Right cardiac atrium (tissue), 5 donors: ENCODE measurements around the gene TTF2. TPM values are rescaled to one million over a fixed set of nuclear protein-coding genes. Genes with fewer than 3 reads are reported as not detected.

Experiments
- ATAC-seq, 2 donors: fragments of 200-7000 bp; cut with Tn5 transposase; one replicate each; pipeline versions ENCODE4 v1.8.0 to v1.9.1; 2020; ENCODE audit warnings: moderate library complexity in 2 of 2, mild to moderate bottlenecking in 1 of 2
- DNase-seq, 3 donors: peaks; one replicate each; pipeline ENCODE4 v3.0.0-alpha.2; 2020
- H3K27ac ChIP-seq: one replicate; pipeline ENCODE4 v1.5.1; 2013; ENCODE audit warnings: mild to moderate bottlenecking, low read length, control low read depth, moderate library complexity
- H3K27me3 ChIP-seq: one replicate; pipeline ENCODE4 v1.6.1; 2013; ENCODE audit not compliant: control insufficient read depth, insufficient read depth
- H3K4me1 ChIP-seq: one replicate; pipeline ENCODE4 v1.6.1; 2013; ENCODE audit warnings: low read length; ENCODE audit not compliant: control insufficient read depth, insufficient read depth
- H3K4me3 ChIP-seq: one replicate; pipeline ENCODE4 v1.5.1; 2013; ENCODE audit warnings: low read length, control low read depth
- H3K9me3 ChIP-seq: one replicate; pipeline ENCODE4 v1.6.1; 2013; ENCODE audit warnings: low read length; ENCODE audit not compliant: control insufficient read depth
- WGBS: extraction: QIAGEN DNeasy Blood & Tissue Kit; methylation state at CpG from one replicate; pipeline ENCODE4 v1.1.7; 2013; 5-methylcytosine and 5-hydroxymethylcytosine counted together
- intact Hi-C, 4 donors: fragments of 100-400 bp; cut with DNase I; formaldehyde crosslinking; loops; one replicate each; pipeline versions ENCODE4 v1.11.0 to v1.14.0; 2022 to 2023
- long read RNA-seq, 4 donors: library from polyadenylated mRNA; unstranded; transcript quantifications; one replicate each; pipeline ENCODE4 v2.0.0, GENCODE V29; 2020 to 2021
- polyA plus RNA-seq: library from polyadenylated mRNA; stranded (reverse); fragments of 200-250 nt; gene quantifications from one replicate; pipeline ENCODE4 v1.2.3, GENCODE V29; 2013
- total RNA-seq, 4 donors: library from RNA; stranded (reverse); fragmentation: NEBNext Ultra II Directional; extraction: Animal tissue kit (Norgen Biotek cat#: 25700); gene quantifications; one replicate each; pipeline ENCODE4 v1.2.1, GENCODE V29; 2021
- donor health status: healthy with polysubstance abuse.
- donor health status: DM: no; HTN: yes; CAD: no.
- donor health status: DM: no; HTN: no; CAD: no.
- donor health status: DM: no; HTN: yes; CAD: no; lungs with severe emphysema.
- donor health status: DM: yes; HTN: yes; CAD: no.

Gene TTF2
- total RNA-seq: 10 to 100 TPM in 1 of 4 donors, 1 to 10 TPM in 3; 8.7 to 10.6 (median 9.2) TPM
- 2.1 TPM for polyA plus RNA-seq
- long read RNA-seq, donor 1, full-length matches to known transcripts: 3 of 14 reads
- long read RNA-seq, donor 1, partial matches to known transcripts: 6 of 14 reads
- long read RNA-seq, donor 1, other reads (novel, unspliced or antisense): 5 of 14 reads
- long read RNA-seq, donor 2, full-length matches to known transcripts: 2 of 3 reads
- long read RNA-seq, donor 2, partial matches to known transcripts: 0 of 3 reads
- long read RNA-seq, donor 2, other reads (novel, unspliced or antisense): 1 of 3 reads
- long read RNA-seq, donor 3, full-length matches to known transcripts: 8 of 22 reads
- long read RNA-seq, donor 3, partial matches to known transcripts: 8 of 22 reads
- long read RNA-seq, donor 3, other reads (novel, unspliced or antisense): 6 of 22 reads
- long read RNA-seq, donor 4, partial matches to known transcripts: 2 of 3 reads
- long read RNA-seq, donor 4, other reads (novel, unspliced or antisense): 1 of 3 reads

DNA sequence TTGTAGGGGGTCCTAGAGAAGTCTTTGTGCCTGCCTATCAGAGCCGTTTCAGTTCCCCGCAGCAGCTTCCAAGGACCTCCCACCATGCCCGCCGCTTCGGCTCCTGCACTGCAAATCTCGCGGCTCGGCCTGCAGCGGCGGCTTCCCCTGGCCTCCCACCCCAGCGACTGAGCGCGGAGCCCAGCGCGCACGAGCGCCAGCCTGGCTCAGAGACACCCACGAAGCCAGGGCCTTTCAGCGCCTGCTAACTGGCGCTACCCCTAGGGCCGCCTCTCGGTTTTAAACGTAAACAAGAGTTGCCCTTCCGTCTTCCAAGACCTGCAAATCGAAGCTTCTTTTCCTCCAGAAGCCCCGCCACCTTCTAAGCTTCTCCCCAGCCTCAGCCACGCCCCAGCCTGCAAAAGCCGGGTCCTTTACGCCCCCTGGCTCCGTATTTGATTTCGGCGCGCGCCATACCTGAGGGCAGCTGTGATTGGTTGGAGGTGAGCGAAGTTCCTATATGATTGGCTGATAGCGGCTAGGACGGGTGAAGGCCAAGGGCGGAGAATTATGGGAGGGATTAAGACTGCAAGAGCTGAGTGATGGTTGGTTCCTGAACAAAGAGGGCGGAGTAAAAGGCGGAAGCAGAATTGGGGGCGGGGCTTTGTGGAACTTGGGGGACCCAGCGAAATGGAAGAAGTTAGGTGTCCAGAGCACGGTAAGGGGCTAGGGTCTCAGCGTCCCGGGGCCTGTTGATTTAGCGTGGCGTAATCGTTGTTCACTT is at the start of gene TTF2:
TSS of gene TTF2 (plus strand) at position 649 of the 763 bp plus-strand sequence. CDS start at position 670, 21 bp downstream.
- under 1% methylated on average over 48 of the region's 48 CpGs for WGBS
- intact Hi-C loops: loop anchor here in 3 of 4 donors (5.0 kb wide), 3 partner anchors 208 to 323 kb away; no protein-coding TSS in a partner anchor
- no peaks in the 10 kb centered on the region for H3K9me3 ChIP-seq
- peak; percentile 99 to 100 for ATAC-seq
- DNase-seq: peak; percentile 90 to 94 (median 93)
- peak within 1 kb of the TSS; percentile 53 for H3K4me3 ChIP-seq
- no peaks in the 10 kb centered on the region for H3K4me1 ChIP-seq
- H3K27ac ChIP-seq: peak within 1 kb of the TSS; percentile 50
- H3K27me3 ChIP-seq: no peaks in the 10 kb centered on the region

DNA sequence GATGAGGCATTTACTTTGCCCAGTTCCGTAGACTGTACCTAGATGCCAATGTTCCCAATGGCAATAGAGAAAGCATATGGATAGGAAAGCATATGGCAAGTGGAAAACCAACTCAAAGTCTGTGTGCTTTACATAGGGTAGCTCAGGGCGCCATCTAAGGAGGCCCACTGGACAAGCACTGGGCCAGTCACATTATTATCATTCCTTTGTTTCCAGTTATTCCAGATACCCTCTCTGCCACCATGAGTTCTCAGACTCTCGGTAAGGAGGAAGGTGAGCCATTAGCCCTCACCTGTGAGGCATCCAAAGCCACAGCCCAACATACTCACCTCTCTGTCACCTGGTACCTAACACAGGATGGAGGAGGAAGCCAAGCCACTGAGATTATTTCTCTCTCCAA is 48.8 kb upstream of the TTF2 start:
- Histone ChIP-seq H3K27ac (no peak overlapping the region), H3K4me1 (no peaks in the 10 kb centered on the region), H3K9me3 (no peaks in the 10 kb centered on the region), H3K4me3 (no peak overlapping the region), H3K27me3 (no peaks in the 10 kb centered on the region)
- intact Hi-C loops: no loop called here
- ATAC-seq: no peak
- DNase-seq: no peak
- WGBS: 98% methylated on average over 3 of the region's 3 CpGs

DNA sequence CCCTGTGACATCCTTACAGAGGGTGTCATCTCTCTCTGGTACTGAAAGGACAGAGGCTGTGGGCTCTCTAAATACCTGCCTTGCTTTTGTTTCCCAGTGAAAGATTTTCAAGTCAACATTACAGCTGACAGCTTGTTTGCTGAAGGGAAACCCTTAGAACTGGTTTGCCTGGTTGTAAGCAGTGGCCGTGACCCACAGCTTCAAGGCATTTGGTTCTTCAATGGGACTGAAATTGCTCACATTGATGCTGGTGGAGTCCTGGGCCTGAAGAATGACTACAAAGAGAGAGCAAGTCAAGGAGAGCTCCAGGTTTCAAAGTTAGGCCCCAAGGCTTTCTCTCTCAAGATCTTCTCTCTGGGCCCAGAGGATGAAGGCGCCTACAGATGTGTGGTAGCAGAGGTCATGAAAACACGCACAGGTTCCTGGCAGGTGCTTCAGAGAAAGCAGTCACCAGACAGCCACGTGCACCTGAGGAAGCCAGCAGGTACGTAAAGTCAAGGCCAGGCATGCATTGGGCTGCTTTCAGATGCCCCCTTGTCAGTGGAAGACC is 46.7 kb upstream of the TTF2 start:
- no peak overlapping the region for H3K27ac ChIP-seq
- H3K4me3 ChIP-seq: no peak overlapping the region
- 95% methylated on average over 5 of the region's 5 CpGs for WGBS
- H3K9me3 ChIP-seq: no peaks in the 10 kb centered on the region
- no peaks in the 10 kb centered on the region for H3K27me3 ChIP-seq
- intact Hi-C loops: no loop called here
- no peak for ATAC-seq
- no peak for DNase-seq
- no peaks in the 10 kb centered on the region for H3K4me1 ChIP-seq

GRCh38 chr1:117014209-117014608 is 45.9 kb upstream of the TTF2 start:
- Histone ChIP-seq H3K4me3 (no peak overlapping the region), H3K9me3 (no peaks in the 10 kb centered on the region), H3K4me1 (no peaks in the 10 kb centered on the region), H3K27ac (no peak overlapping the region), H3K27me3 (no peaks in the 10 kb centered on the region)
- ATAC-seq (no peak), DNase-seq (no peak)
- intact Hi-C loops: no loop called here
- WGBS: 91% methylated on average over 5 of the region's 5 CpGs

GRCh38 chr1:117015724-117016123 is 44.4 kb upstream of the TTF2 start:
- DNase-seq: no peak
- intact Hi-C loops: no loop called here
- ATAC-seq: no peak
- H3K4me3 ChIP-seq: no peak overlapping the region
- no peaks in the 10 kb centered on the region for H3K4me1 ChIP-seq
- H3K27me3 ChIP-seq: no peaks in the 10 kb centered on the region
- 91% methylated on average over 3 of the region's 3 CpGs for WGBS
- no peaks in the 10 kb centered on the region for H3K9me3 ChIP-seq
- no peak overlapping the region for H3K27ac ChIP-seq

GRCh38 chr1:117017062-117017461 is 43.1 kb upstream of the TTF2 start:
- no peak overlapping the region for H3K27ac ChIP-seq
- no peaks in the 10 kb centered on the region for H3K27me3 ChIP-seq
- H3K4me3 ChIP-seq: no peak overlapping the region
- DNase-seq (peak in 1 of 3 donors; percentile 52), ATAC-seq (no peak)
- WGBS: 82% methylated on average over 4 of the region's 4 CpGs
- H3K9me3 ChIP-seq: no peaks in the 10 kb centered on the region
- H3K4me1 ChIP-seq: no peaks in the 10 kb centered on the region
- intact Hi-C loops: no loop called here

GRCh38 chr1:117017648-117018047 is 42.5 kb upstream of the TTF2 start:
- 39% methylated on average over 3 of the region's 3 CpGs for WGBS
- intact Hi-C loops: no loop called here
- Histone ChIP-seq H3K27me3 (no peaks in the 10 kb centered on the region), H3K27ac (no peak overlapping the region), H3K9me3 (no peaks in the 10 kb centered on the region), H3K4me3 (no peak overlapping the region), H3K4me1 (no peaks in the 10 kb centered on the region)
- ATAC-seq: peak; percentile 76 to 90
- peak; percentile 31 to 71 (median 55) for DNase-seq

- ATAC-seq: peak in 1 of 2 donors; percentile 46
These were observed 39.5 kb upstream of the TTF2 start for GRCh38 chr1:117020526-117021156.

DNA sequence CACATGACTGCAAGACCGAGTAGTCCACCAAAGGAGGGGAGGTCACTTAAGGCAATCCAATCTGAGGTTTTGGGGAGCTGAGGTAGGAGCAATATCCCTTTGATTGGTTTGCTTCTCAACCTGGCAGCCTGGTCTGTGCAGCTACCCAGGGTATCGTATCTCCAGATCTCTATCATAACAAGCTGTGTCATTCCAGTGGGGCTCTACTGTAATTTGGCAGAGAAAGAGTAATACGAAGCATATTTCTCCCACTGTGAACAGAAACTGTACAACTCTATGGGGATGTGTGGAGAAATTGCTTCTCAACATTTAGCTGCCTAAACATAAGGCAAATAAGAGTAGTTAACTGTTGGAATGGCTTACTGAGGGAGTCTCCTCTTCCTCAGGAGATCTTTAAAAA is 38.0 kb upstream of the TTF2 start:
- Histone ChIP-seq H3K27ac (no peak overlapping the region), H3K9me3 (no peaks in the 10 kb centered on the region), H3K27me3 (no peaks in the 10 kb centered on the region), H3K4me3 (no peak overlapping the region), H3K4me1 (no peaks in the 10 kb centered on the region)
- ATAC-seq (no peak), DNase-seq (no peak)
- intact Hi-C loops: no loop called here
- 55% methylated on average over 3 of the region's 3 CpGs for WGBS

More at GRCh38 chr1:117020526-117021156, 39.5 kb upstream of the TTF2 start:
- Histone ChIP-seq H3K27ac (no peak overlapping the region), H3K9me3 (no peaks in the 10 kb centered on the region), H3K27me3 (no peaks in the 10 kb centered on the region), H3K4me1 (no peaks in the 10 kb centered on the region), H3K4me3 (no peak overlapping the region)
- intact Hi-C loops: no loop called here
- no peak for DNase-seq
- 23% methylated on average over 1 of the region's 1 CpG for WGBS

GRCh38 chr1:117025568-117025967 is 34.6 kb upstream of the TTF2 start:
- intact Hi-C loops: no loop called here
- H3K9me3 ChIP-seq: no peaks in the 10 kb centered on the region
- WGBS: 98% methylated on average over 7 of the region's 7 CpGs
- no peak for ATAC-seq
- H3K27me3 ChIP-seq: no peaks in the 10 kb centered on the region
- H3K4me1 ChIP-seq: no peaks in the 10 kb centered on the region
- no peak overlapping the region for H3K27ac ChIP-seq
- H3K4me3 ChIP-seq: no peak overlapping the region
- no peak for DNase-seq
